Spleen (tissue), 11 donors: Measurements from ENCODE around the gene NRDE2. TPM values are rescaled to one million over a fixed set of nuclear protein-coding genes. Genes with fewer than 3 reads are reported as not detected.
A peak's percentile ranks its signal among the peaks of the same experiment; 100 is the strongest.

ENCODE experiments used
- DNase-seq: peaks from one replicate; pipeline ENCODE4 v3.0.0-alpha.2; 2020
- H3K27ac ChIP-seq, 8 donors: fragments of 200-600 bp; sonication (generic) in 7 of 8; 1 replicate in 4 of 8; 2 replicates in 4 of 8; pipeline versions ENCODE4 v1.5.0 to v1.8.0; 2016 to 2021; ENCODE audit warnings: inconsistent platforms in 4 of 8, mild to moderate bottlenecking in 4 of 8, moderate library complexity in 1 of 8
- H3K27me3 ChIP-seq, 7 donors: fragments of 200-600 bp; sonication (generic) in 6 of 7; replicated peaks in 1 of 7; 1 replicate in 4 of 7; 2 replicates in 3 of 7; pipeline versions ENCODE4 v1.5.0 to v1.8.0; 2016 to 2021; ENCODE audit warnings: inconsistent platforms in 3 of 7, mild to moderate bottlenecking in 1 of 7
- H3K36me3 ChIP-seq, 6 donors: fragments of 200-600 bp; sonication (generic) in 5 of 6; 1 replicate in 4 of 6; 2 replicates in 2 of 6; pipeline versions ENCODE4 v1.5.0 to v1.8.0; 2016 to 2021; ENCODE audit warnings: inconsistent platforms in 2 of 6
- H3K4me1 ChIP-seq, 6 donors: fragments of 200-600 bp; sonication (generic) in 5 of 6; 1 replicate in 3 of 6; 2 replicates in 3 of 6; pipeline versions ENCODE4 v1.5.0 to v1.8.0; 2016 to 2021; ENCODE audit warnings: inconsistent platforms in 3 of 6
- H3K4me3 ChIP-seq, 8 donors: fragments of 200-600 bp; sonication (generic) in 7 of 8; 1 replicate in 4 of 8; 2 replicates in 4 of 8; pipeline versions ENCODE4 v1.5.0 to v1.8.0; 2016 to 2021; ENCODE audit warnings: inconsistent platforms in 4 of 8, mild to moderate bottlenecking in 4 of 8, moderate library complexity in 2 of 8
- H3K9me3 ChIP-seq, 8 donors: fragments of 200-600 bp; sonication (generic) in 7 of 8; 1 replicate in 4 of 8; 2 replicates in 4 of 8; pipeline versions ENCODE4 v1.5.0 to v1.8.0; 2016 to 2021; ENCODE audit warnings: inconsistent platforms in 4 of 8
- POLR2A ChIP-seq, 3 donors: fragments of 450-650 bp; IDR thresholded peaks; one replicate each; pipeline ENCODE4 v1.5.1; 2017; ENCODE audit warnings: antibody characterized with exemption in 3 of 3, mild to moderate bottlenecking in 1 of 3
- POLR2AphosphoS5 ChIP-seq, 3 donors: sonication (generic); formaldehyde crosslinking; IDR thresholded peaks; one replicate each; pipeline ENCODE4 v1.5.1; 2017; ENCODE audit warnings: antibody characterized with exemption in 3 of 3
- WGBS, 5 donors: extraction: QIAGEN DNeasy Blood & Tissue Kit in 3 of 5; methylation state at CpG; one replicate each; pipeline versions ENCODE4 v1.1.5 to v1.1.7; 2013 to 2018; 5-methylcytosine and 5-hydroxymethylcytosine counted together
- intact Hi-C: fragments of 100-400 bp; cut with DNase I; formaldehyde crosslinking; loops from one replicate; pipeline ENCODE4 v1.15.0; 2023; ENCODE audit warnings: low total_unique reads
- polyA plus RNA-seq, 3 donors: library from polyadenylated mRNA; stranded (reverse); fragments of 200-250 nt; gene quantifications; one replicate each; pipeline ENCODE4 v1.2.1, GENCODE V29; 2013
- total RNA-seq, 7 donors: library from RNA; depleted of rRNA in 3 of 7; stranded (reverse); fragments of >200 nt in 3 of 7; fragmentation: NEBNext Ultra II Directional in 4 of 7; extraction: Animal tissue kit (Norgen Biotek cat#: 25700) in 4 of 7; gene quantifications; one replicate each; pipeline versions ENCODE4 v1.1.0 to v1.2.1, GENCODE V29; 2016 to 2021
- TF ChIP-seq, protein P1 (sequence below), 11 experiments: fragments of 200-600 bp in 7 of 11; fragments of 450-650 bp in 4 of 11; sonication (generic) in 4 of 11; IDR thresholded peaks in 8 of 11; conservative IDR thresholded peaks in 3 of 11; 1 replicate in 7 of 11; 2 replicates in 4 of 11; pipeline versions ENCODE4 v1.4.0 to v1.8.0; 2016 to 2021; ENCODE audit warnings: antibody characterized with exemption in 11 of 11, inconsistent platforms in 4 of 11, mild to moderate bottlenecking in 1 of 11
- donor health status: healthy with polysubstance abuse.
- donor health status: DM: no; HTN: no; CAD: no; lungs with moderate emphysema.
- donor health status: DM: no; HTN: no; CAD: no.
- donor health status: Bipolar disorder and iron deficiency.
- donor health status: healthy.
- donor health status: DM: no; HTN: no; CAD: no.
- donor health status: DM: yes; HTN: yes; CAD: no.

The NRDE2 gene
- total and polyA plus RNA-seq, 10 donors: 6.3 to 28.9 (median 17.0) TPM

DNA sequence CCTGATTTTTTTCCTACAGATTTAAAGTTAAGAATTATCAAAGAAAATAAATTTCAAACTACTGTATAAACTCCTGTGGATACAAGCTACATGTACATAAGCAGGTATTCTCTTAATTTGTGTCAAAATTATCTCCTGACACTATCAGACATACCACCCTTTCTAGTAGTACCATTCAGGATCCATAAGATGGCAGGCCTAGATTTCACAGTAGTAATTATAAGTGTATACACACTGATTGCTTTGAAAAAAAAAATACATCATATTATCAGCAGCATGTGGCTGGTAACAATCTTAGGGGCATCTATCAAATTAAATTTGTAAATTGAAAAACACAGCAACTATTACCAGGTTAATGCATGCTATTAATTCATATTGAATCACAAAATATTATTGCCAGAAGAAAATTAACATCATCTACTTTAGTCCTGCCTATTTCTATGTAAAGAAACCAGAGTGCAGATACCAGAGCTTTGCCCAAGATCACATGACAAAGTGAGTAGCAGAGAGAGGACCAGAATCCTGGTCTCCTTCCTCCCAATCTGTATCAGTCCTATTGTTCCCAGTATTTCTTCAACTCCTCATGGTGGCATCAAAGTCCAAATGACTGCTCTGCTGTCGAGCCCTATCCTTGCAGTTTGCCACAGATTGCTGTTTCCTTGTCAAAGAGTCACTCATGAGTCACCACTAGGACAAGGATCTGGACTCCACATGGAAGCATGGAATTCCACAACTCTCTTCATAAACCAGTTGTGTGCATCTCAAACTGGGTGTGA, 37.4 kb upstream of the NRDE2 start:
- H3K36me3 ChIP-seq: no peaks in the 10 kb centered on the region
- no peaks in the 10 kb centered on the region for H3K4me1 ChIP-seq
- peaks cover 0 to 3% (median 0%) of the 10 kb centered on the region in 7 donors for H3K27me3 ChIP-seq
- intact Hi-C loops: no loop called here
- TF ChIP-seq, protein P1, sequence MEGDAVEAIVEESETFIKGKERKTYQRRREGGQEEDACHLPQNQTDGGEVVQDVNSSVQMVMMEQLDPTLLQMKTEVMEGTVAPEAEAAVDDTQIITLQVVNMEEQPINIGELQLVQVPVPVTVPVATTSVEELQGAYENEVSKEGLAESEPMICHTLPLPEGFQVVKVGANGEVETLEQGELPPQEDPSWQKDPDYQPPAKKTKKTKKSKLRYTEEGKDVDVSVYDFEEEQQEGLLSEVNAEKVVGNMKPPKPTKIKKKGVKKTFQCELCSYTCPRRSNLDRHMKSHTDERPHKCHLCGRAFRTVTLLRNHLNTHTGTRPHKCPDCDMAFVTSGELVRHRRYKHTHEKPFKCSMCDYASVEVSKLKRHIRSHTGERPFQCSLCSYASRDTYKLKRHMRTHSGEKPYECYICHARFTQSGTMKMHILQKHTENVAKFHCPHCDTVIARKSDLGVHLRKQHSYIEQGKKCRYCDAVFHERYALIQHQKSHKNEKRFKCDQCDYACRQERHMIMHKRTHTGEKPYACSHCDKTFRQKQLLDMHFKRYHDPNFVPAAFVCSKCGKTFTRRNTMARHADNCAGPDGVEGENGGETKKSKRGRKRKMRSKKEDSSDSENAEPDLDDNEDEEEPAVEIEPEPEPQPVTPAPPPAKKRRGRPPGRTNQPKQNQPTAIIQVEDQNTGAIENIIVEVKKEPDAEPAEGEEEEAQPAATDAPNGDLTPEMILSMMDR (IDR thresholded peaks at IDR 0.05 in 8 of 11, conservative IDR thresholded peaks at IDR 0.05 in 3 of 11): peak in 5 of 11 experiments; percentile 10 to 51 (median 19)
- TF ChIP-seq POLR2A (IDR thresholded peaks at IDR 0.05): no peak
- WGBS, 5 donors: 58 to 86% (median 78%) methylated on average over 1 of the region's 1 CpG
- no peak for DNase-seq
- no peak overlapping the region for H3K27ac ChIP-seq
- no peaks in the 10 kb centered on the region for H3K9me3 ChIP-seq
- H3K4me3 ChIP-seq: no peak overlapping the region

DNA sequence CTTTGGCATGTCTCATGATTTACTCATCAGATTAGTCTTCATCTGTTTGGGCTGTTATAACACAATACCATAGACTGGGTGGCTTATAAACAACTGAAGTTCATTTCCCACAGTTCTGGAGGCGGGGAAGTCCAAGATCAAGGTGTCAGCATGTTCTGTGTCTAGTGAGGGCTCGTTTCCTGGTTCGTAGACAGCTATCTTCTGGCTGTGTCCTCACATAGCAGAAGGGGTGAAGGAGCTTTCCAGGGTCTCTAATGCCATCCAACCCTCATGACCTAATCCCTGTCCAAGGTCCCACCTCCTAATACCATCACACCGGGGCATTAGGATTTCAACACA, 30.8 kb upstream of the NRDE2 start:
- TF ChIP-seq POLR2AphosphoS5 (IDR thresholded peaks at IDR 0.05) (no peak), POLR2A (IDR thresholded peaks at IDR 0.05) (no peak)
- TF ChIP-seq, protein P1 (IDR thresholded peaks at IDR 0.05 in 8 of 11, conservative IDR thresholded peaks at IDR 0.05 in 3 of 11): no peak
- Histone ChIP-seq H3K9me3 (no peaks in the 10 kb centered on the region), H3K4me1 (no peaks in the 10 kb centered on the region), H3K27ac (no peak overlapping the region), H3K4me3 (no peak overlapping the region), H3K27me3 (peaks cover 0 to 4% (median 0%) of the 10 kb centered on the region in 7 donors), H3K36me3 (no peaks in the 10 kb centered on the region)
- DNase-seq: no peak
- intact Hi-C loops: no loop called here
- WGBS, 5 donors: 79 to 94% (median 86%) methylated on average over 4 of the region's 4 CpGs

DNA sequence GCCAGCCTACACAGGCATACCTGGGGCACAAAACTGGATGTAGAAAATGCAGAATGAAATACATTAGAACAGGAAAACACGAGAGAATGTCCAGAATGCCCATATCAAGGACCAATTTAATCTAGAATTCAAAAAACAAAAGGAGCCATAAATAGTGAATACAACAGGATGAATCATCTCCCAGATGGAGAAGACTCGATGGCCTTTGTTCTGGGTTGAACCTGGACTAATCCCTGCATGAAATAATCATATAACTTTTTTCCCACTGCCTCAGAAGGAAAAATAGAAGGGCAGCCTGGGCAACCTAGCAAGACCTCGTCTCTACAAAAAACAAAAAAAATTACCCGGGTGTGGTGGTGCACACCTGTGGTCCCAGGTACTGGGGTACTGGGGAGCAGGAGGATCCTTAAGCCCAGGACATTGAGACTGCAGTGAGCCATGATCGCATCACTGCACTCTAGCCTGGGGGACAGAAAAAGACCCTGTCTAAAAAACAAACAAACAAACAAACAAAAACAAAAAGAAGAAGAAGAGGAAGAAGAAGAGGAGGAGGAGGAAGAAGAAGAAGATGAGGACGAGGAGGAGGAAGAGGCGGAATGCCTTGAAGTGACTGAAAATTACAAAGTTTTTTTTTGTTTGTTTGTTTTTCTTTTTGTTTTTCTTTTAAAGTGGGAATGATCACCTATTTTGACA, 30.3 kb upstream of the NRDE2 start:
- intact Hi-C loops: no loop called here
- 83 to 88% (median 84%) methylated on average over 7 of the region's 7 CpGs for WGBS, 5 donors
- peaks cover 0 to 4% (median 0%) of the 10 kb centered on the region in 7 donors for H3K27me3 ChIP-seq

More for the DNA sequence above, 30.3 kb upstream of the NRDE2 start:
- H3K4me1 ChIP-seq: no peaks in the 10 kb centered on the region
- H3K27ac ChIP-seq: no peak overlapping the region
- no peak for TF ChIP-seq POLR2A (IDR thresholded peaks at IDR 0.05)
- TF ChIP-seq, protein P1 (IDR thresholded peaks at IDR 0.05 in 8 of 11, conservative IDR thresholded peaks at IDR 0.05 in 3 of 11): no peak
- no peak for TF ChIP-seq POLR2AphosphoS5 (IDR thresholded peaks at IDR 0.05)
- H3K36me3 ChIP-seq: no peaks in the 10 kb centered on the region
- no peaks in the 10 kb centered on the region for H3K9me3 ChIP-seq
- DNase-seq: no peak
- no peak overlapping the region for H3K4me3 ChIP-seq
